Subcutaneous adipose tissue (tissue), 4 donors: ENCODE results near the gene MMEL1. TPM values are rescaled to one million over a fixed set of nuclear protein-coding genes. Genes with fewer than 3 reads are reported as not detected.

Experiments
- total RNA-seq, 4 donors: library from RNA; depleted of rRNA; stranded (reverse); fragments of >200 nt; gene quantifications; one replicate each; pipeline ENCODE4 v1.1.0, GENCODE V29; 2016
- TF ChIP-seq, protein P1 (sequence below): fragments of 450-650 bp; IDR thresholded peaks from one replicate; pipeline ENCODE4 v1.5.1; 2016; ENCODE audit warnings: low read depth, mild to moderate bottlenecking, control low read depth, antibody characterized with exemption, moderate library complexity

The MMEL1 gene
- total RNA-seq, 4 donors from 2014 or later, result 1.3 to 4.0 TPM; not detected in 2

DNA sequence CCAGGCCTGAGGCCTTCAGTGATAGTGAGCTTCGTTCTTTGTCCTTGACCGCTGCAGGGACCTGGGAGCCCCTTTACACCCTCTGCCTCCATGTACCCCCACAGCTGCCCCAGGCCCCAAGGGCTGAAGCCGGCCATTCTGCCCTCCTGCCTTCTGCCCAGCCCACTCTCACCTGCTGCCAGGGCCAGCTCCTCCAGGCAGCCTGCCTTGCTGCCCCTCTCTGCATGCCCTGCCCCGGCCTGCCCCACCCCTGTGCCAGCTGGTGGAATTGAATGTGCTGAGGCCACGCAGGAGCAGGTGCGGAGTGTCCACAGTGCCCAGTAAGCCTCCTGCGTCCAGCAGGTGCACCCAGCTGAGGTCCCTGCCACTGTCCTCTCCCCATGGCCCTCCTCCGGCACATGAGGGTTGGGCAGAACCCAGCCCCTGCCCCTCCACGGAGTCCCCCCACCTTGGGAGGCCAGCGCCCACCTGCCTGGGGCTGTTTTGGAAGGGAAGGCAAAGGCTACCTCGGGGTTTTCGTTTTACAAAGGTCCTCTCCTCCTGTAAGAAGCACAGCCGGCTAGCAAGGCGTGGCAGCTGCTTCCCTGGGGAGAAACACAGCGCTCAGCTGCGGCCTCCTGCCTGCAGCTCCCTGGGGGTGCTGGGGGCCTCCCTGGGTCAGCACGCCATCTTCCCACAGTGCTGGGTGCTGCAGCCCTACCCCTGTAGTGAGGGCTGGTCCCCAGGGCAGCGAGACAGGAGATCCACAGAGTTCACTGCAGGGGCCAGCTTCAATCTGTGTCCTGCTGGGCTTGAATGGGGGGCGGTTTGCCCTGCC is 21.0 kb downstream of the MMEL1 start:
- TF ChIP-seq, protein P1, sequence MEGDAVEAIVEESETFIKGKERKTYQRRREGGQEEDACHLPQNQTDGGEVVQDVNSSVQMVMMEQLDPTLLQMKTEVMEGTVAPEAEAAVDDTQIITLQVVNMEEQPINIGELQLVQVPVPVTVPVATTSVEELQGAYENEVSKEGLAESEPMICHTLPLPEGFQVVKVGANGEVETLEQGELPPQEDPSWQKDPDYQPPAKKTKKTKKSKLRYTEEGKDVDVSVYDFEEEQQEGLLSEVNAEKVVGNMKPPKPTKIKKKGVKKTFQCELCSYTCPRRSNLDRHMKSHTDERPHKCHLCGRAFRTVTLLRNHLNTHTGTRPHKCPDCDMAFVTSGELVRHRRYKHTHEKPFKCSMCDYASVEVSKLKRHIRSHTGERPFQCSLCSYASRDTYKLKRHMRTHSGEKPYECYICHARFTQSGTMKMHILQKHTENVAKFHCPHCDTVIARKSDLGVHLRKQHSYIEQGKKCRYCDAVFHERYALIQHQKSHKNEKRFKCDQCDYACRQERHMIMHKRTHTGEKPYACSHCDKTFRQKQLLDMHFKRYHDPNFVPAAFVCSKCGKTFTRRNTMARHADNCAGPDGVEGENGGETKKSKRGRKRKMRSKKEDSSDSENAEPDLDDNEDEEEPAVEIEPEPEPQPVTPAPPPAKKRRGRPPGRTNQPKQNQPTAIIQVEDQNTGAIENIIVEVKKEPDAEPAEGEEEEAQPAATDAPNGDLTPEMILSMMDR, result no peak

- TF ChIP-seq, protein P1, result no peak
Observed at GRCh38 chr1:2611031-2611501, 21.8 kb downstream of the MMEL1 start.

DNA sequence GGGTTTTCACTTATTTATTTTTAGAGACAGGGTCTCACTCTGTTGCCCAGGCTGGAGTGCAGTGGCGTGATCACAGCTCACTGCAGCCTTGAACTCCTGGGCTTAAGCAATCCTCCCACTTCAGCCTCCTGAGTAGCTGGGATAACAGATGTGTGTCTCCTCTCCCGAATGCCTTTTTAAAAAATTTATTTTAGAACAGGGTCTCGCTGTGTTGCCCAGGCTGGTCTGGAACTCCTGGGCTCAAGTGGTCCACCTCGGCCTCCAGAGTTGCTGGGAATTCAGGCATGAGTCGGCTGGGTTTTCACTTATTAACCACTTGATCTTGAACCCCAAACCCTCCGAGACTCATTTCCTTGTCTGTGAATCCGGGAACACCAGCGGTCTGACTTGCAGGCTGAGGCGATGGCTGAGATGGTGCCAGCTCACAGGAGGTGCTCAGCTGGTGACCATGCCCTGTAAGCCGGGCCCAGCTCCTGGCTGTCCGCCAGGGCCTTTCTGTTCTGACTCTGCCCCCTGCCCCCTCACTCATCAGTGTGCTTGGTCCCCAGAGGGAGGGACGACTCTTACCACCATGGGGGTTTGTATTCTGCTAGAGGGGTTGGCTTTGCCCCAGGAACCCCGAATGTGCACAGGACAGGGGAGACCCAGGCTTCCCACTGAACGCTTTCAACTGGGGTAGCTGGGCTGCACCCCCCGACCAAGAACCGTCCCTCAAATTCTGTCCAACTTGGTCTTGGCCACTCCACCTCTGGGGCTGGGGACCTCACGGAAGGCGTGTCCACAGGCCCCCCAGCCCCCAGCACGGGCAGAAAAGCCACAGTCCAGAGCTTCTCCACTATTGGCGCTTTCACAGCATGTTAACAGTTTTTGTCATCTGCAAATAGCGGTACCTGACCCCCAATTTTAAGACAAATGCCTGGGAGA is 22.5 kb downstream of the MMEL1 start:
- TF ChIP-seq, protein P1, result no peak

DNA sequence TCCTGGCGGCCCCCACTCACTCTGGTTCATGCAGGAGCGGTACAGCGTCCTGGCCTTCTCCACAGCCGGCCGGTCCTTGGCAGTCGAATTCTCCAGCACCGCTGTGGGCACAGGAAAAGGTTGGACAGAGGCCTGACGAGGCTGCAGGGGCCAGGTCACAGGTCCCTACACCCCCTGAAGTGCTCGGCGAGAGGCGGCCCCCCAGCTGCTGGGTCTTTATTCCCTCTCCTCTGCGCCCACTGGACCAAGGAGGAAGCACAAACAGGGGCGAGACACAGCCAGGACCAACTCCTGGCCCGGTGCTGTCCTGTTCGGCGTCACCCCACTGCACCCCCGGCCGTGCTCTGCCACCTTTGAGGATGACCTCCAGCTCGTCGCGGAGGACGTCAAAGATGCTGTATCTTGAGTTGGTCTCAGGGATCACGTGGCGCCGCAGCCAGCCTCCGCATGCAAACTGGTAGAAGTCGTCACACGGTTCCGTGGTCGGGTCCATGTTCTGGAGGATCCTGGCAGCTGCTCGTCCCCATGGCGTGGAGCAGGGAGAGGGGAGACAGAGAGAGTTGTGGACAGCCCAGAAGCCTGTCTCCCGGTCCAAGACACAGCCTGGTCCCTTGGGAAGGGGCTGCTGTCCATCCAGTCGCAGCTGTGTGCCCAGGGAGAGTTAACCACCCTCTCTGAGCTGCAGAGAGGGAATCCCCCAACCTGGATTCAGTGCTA is 23.3 kb downstream of the MMEL1 start:
- TF ChIP-seq, protein P1, result no peak

GRCh38 chr1:2607641-2608091 is 25.1 kb downstream of the MMEL1 start:
- TF ChIP-seq, protein P1, result no peak

DNA sequence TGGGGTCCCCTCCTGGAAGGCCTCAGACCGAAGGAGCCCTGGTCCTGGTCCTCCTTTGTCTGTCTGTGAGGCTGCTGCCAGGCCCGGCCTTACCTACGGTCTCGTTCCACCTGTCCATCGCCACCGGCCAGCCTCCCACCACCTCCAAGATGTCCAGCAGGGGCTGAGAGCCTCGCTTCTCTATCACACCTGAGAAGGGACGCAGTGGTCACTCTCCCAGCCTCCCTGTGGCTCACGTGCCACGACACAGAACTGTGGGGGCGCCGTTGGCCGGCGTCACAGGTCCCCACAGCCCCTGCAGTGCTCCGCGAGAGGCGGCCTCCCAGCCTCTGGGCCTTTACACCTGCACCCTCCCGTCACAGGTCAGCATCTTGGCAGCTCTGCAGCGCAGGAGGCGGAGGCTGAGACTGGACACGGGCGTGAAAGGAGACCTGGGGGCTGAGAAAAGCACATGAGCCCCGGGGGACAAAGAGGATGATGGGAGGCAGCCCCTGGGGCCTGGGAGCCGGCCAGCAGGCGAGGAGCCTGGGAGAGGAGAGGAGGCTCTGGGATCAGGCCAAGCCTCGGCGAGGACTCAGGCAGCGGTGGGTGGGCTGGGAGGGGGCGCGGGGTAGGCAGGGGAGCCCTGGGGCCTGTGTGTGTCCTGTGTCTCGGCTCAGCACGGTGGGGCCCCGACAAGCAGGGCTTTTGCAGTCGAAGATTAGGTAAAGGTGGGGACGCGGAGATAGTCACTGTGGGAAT is 25.8 kb downstream of the MMEL1 start:
- TF ChIP-seq, protein P1, result no peak
